Spleen (tissue), 11 donors: ENCODE measurements around the gene PCID2. TPM values are rescaled to one million over a fixed set of nuclear protein-coding genes. Genes with fewer than 3 reads are reported as not detected.
A peak's percentile ranks its signal among the peaks of the same experiment; 100 is the strongest.

Experiments
- DNase-seq: peaks from one replicate; pipeline ENCODE4 v3.0.0-alpha.2; 2020
- H3K27ac ChIP-seq, 8 donors: fragments of 200-600 bp; sonication (generic) in 7 of 8; 1 replicate in 4 of 8; 2 replicates in 4 of 8; pipeline versions ENCODE4 v1.5.0 to v1.8.0; 2016 to 2021; ENCODE audit warnings: inconsistent platforms in 4 of 8, mild to moderate bottlenecking in 4 of 8, moderate library complexity in 1 of 8
- H3K27me3 ChIP-seq, 7 donors: fragments of 200-600 bp; sonication (generic) in 6 of 7; replicated peaks in 1 of 7; 1 replicate in 4 of 7; 2 replicates in 3 of 7; pipeline versions ENCODE4 v1.5.0 to v1.8.0; 2016 to 2021; ENCODE audit warnings: inconsistent platforms in 3 of 7, mild to moderate bottlenecking in 1 of 7
- H3K36me3 ChIP-seq, 6 donors: fragments of 200-600 bp; sonication (generic) in 5 of 6; 1 replicate in 4 of 6; 2 replicates in 2 of 6; pipeline versions ENCODE4 v1.5.0 to v1.8.0; 2016 to 2021; ENCODE audit warnings: inconsistent platforms in 2 of 6
- H3K4me1 ChIP-seq, 6 donors: fragments of 200-600 bp; sonication (generic) in 5 of 6; 1 replicate in 3 of 6; 2 replicates in 3 of 6; pipeline versions ENCODE4 v1.5.0 to v1.8.0; 2016 to 2021; ENCODE audit warnings: inconsistent platforms in 3 of 6
- H3K4me3 ChIP-seq, 8 donors: fragments of 200-600 bp; sonication (generic) in 7 of 8; 1 replicate in 4 of 8; 2 replicates in 4 of 8; pipeline versions ENCODE4 v1.5.0 to v1.8.0; 2016 to 2021; ENCODE audit warnings: inconsistent platforms in 4 of 8, mild to moderate bottlenecking in 4 of 8, moderate library complexity in 2 of 8
- H3K9me3 ChIP-seq, 8 donors: fragments of 200-600 bp; sonication (generic) in 7 of 8; 1 replicate in 4 of 8; 2 replicates in 4 of 8; pipeline versions ENCODE4 v1.5.0 to v1.8.0; 2016 to 2021; ENCODE audit warnings: inconsistent platforms in 4 of 8
- CTCF ChIP-seq, 11 experiments: fragments of 200-600 bp in 7 of 11; fragments of 450-650 bp in 4 of 11; sonication (generic) in 4 of 11; IDR thresholded peaks in 8 of 11; conservative IDR thresholded peaks in 3 of 11; 1 replicate in 7 of 11; 2 replicates in 4 of 11; pipeline versions ENCODE4 v1.4.0 to v1.8.0; 2016 to 2021; ENCODE audit warnings: antibody characterized with exemption in 11 of 11, inconsistent platforms in 4 of 11, mild to moderate bottlenecking in 1 of 11
- POLR2A ChIP-seq, 3 donors: fragments of 450-650 bp; IDR thresholded peaks; one replicate each; pipeline ENCODE4 v1.5.1; 2017; ENCODE audit warnings: antibody characterized with exemption in 3 of 3, mild to moderate bottlenecking in 1 of 3
- POLR2AphosphoS5 ChIP-seq, 3 donors: sonication (generic); formaldehyde crosslinking; IDR thresholded peaks; one replicate each; pipeline ENCODE4 v1.5.1; 2017; ENCODE audit warnings: antibody characterized with exemption in 3 of 3
- WGBS, 5 donors: extraction: QIAGEN DNeasy Blood & Tissue Kit in 3 of 5; methylation state at CpG; one replicate each; pipeline versions ENCODE4 v1.1.5 to v1.1.7; 2013 to 2018; 5-methylcytosine and 5-hydroxymethylcytosine counted together
- intact Hi-C: fragments of 100-400 bp; cut with DNase I; formaldehyde crosslinking; loops from one replicate; pipeline ENCODE4 v1.15.0; 2023; ENCODE audit warnings: low total_unique reads
- polyA plus RNA-seq, 3 donors: library from polyadenylated mRNA; stranded (reverse); fragments of 200-250 nt; gene quantifications; one replicate each; pipeline ENCODE4 v1.2.1, GENCODE V29; 2013
- total RNA-seq, 7 donors: library from RNA; depleted of rRNA in 3 of 7; stranded (reverse); fragments of >200 nt in 3 of 7; fragmentation: NEBNext Ultra II Directional in 4 of 7; extraction: Animal tissue kit (Norgen Biotek cat#: 25700) in 4 of 7; gene quantifications; one replicate each; pipeline versions ENCODE4 v1.1.0 to v1.2.1, GENCODE V29; 2016 to 2021
- donor health status: healthy with polysubstance abuse.
- donor health status: DM: no; HTN: no; CAD: no; lungs with moderate emphysema.
- donor health status: DM: no; HTN: no; CAD: no.
- donor health status: Bipolar disorder and iron deficiency.
- donor health status: healthy.
- donor health status: DM: no; HTN: no; CAD: no.
- donor health status: DM: yes; HTN: yes; CAD: no.

The PCID2 gene
- total and polyA plus RNA-seq, 10 donors, result 34.3 to 71.0 (median 45.1) TPM

GRCh38 chr13:113171250-113172125 lies 37.0 kb downstream of the PCID2 start:
- no peak for TF ChIP-seq POLR2A (IDR thresholded peaks at IDR 0.05)
- peak; percentile 30 to 39 (median 31) for TF ChIP-seq POLR2AphosphoS5 (IDR thresholded peaks at IDR 0.05)

GRCh38 chr13:113170511-113170910 lies 38.0 kb downstream of the PCID2 start:
- Histone ChIP-seq H3K36me3 (peaks cover 0 to 48% (median 11%) of the 10 kb centered on the region in 6 donors), H3K4me3 (no peak overlapping the region), H3K4me1 (peaks cover 0 to 28% (median 6%) of the 10 kb centered on the region in 6 donors), H3K27me3 (no peaks in the 10 kb centered on the region), H3K9me3 (peaks cover 0 to 11% (median 0%) of the 10 kb centered on the region in 8 donors), H3K27ac (peak overlapping the region; percentile 16 to 82 (median 76))
- no peak for TF ChIP-seq POLR2A (IDR thresholded peaks at IDR 0.05)
- TF ChIP-seq CTCF (IDR thresholded peaks at IDR 0.05 in 8 of 11, conservative IDR thresholded peaks at IDR 0.05 in 3 of 11), result no peak
- TF ChIP-seq POLR2AphosphoS5 (IDR thresholded peaks at IDR 0.05), result no peak
- intact Hi-C loops, result no loop called here
- DNase-seq, result no peak
- 41 to 56% (median 46%) methylated on average over 5 of the region's 5 CpGs for WGBS, 5 donors

More at GRCh38 chr13:113171250-113172125, 37.0 kb downstream of the PCID2 start:
- H3K4me3 ChIP-seq, result no peak overlapping the region
- H3K9me3 ChIP-seq, result peaks cover 0 to 11% (median 0%) of the 10 kb centered on the region in 8 donors
- H3K27me3 ChIP-seq, result no peaks in the 10 kb centered on the region
- peaks cover 0 to 58% (median 20%) of the 10 kb centered on the region in 6 donors for H3K36me3 ChIP-seq
- WGBS, 5 donors, result 82 to 88% (median 83%) methylated on average over 30 to 34 of the region's 34 CpGs
- intact Hi-C loops, result no loop called here
- H3K27ac ChIP-seq, result peak overlapping the region; percentile 16 to 82 (median 76)
- peaks cover 0 to 26% (median 8%) of the 10 kb centered on the region in 6 donors for H3K4me1 ChIP-seq
- DNase-seq, result no peak

GRCh38 chr13:113169277-113170272 lies 38.9 kb downstream of the PCID2 start:
- intact Hi-C loops, result no loop called here
- H3K27ac ChIP-seq, result peak overlapping the region in 2 of 8 donors; percentile 74 to 77
- no peak for TF ChIP-seq CTCF (IDR thresholded peaks at IDR 0.05 in 8 of 11, conservative IDR thresholded peaks at IDR 0.05 in 3 of 11)
- no peak for TF ChIP-seq POLR2AphosphoS5 (IDR thresholded peaks at IDR 0.05)
- no peak for TF ChIP-seq POLR2A (IDR thresholded peaks at IDR 0.05)
- 92 to 96% (median 95%) methylated on average over 13 of the region's 13 CpGs for WGBS, 5 donors
- peaks cover 0 to 28% (median 6%) of the 10 kb centered on the region in 6 donors for H3K4me1 ChIP-seq
- H3K4me3 ChIP-seq, result no peak overlapping the region
- peaks cover 0 to 11% (median 0%) of the 10 kb centered on the region in 8 donors for H3K9me3 ChIP-seq
- DNase-seq, result no peak
- no peaks in the 10 kb centered on the region for H3K27me3 ChIP-seq
- H3K36me3 ChIP-seq, result peaks cover 0 to 39% (median 7%) of the 10 kb centered on the region in 6 donors

GRCh38 chr13:113168211-113168610 lies 40.3 kb downstream of the PCID2 start:
- intact Hi-C loops, result no loop called here
- Histone ChIP-seq H3K4me3 (no peak overlapping the region), H3K27ac (no peak overlapping the region), H3K4me1 (peaks cover 0 to 28% (median 6%) of the 10 kb centered on the region in 6 donors), H3K27me3 (peaks cover 0 to 3% (median under 1%) of the 10 kb centered on the region in 7 donors), H3K36me3 (peaks cover 0 to 32% (median 7%) of the 10 kb centered on the region in 6 donors), H3K9me3 (peaks cover 0 to 11% (median 0%) of the 10 kb centered on the region in 8 donors)
- WGBS, 5 donors, result 91 to 98% (median 92%) methylated on average over 7 of the region's 7 CpGs
- TF ChIP-seq POLR2AphosphoS5 (IDR thresholded peaks at IDR 0.05), result no peak
- no peak for TF ChIP-seq POLR2A (IDR thresholded peaks at IDR 0.05)
- TF ChIP-seq CTCF (IDR thresholded peaks at IDR 0.05 in 8 of 11, conservative IDR thresholded peaks at IDR 0.05 in 3 of 11), result no peak
- no peak for DNase-seq
